HepG2 (cell line): Measurements from ENCODE around the gene ANKRD65. TPM values are rescaled to one million over a fixed set of nuclear protein-coding genes. Genes with fewer than 3 reads are reported as not detected.
A peak's percentile ranks its signal among the peaks of the same experiment; 100 is the strongest.

ENCODE experiments used
- CAMTA2 ChIP-seq: sonication (generic); formaldehyde crosslinking; IDR thresholded peaks from 2 replicates; pipeline ENCODE4 v1.4.0; 2020; ENCODE audit warnings: mild to moderate bottlenecking, missing genetic modification reagents, borderline replicate concordance
- CBX5 ChIP-seq: sonication (generic); formaldehyde crosslinking; IDR thresholded peaks from 2 replicates; pipeline ENCODE4 v1.4.0; 2020; ENCODE audit warnings: missing genetic modification reagents, borderline replicate concordance
- FOXO1 ChIP-seq: sonication (generic); formaldehyde crosslinking; IDR thresholded peaks from 2 replicates; pipeline ENCODE4 v1.4.0; 2020; ENCODE audit warnings: missing genetic modification reagents
- HBP1 ChIP-seq: IDR thresholded peaks from 2 replicates; pipeline ENCODE4 v1.6.1; 2016; ENCODE audit warnings: low read depth, control low read depth
- HNRNPK ChIP-seq: fragments of 200-400 bp; formaldehyde crosslinking; IDR thresholded peaks from 2 replicates; pipeline ENCODE4 v1.6.1; 2018; ENCODE audit warnings: low read length, low read depth, moderate library complexity, mild to moderate bottlenecking; ENCODE audit not compliant: poor library complexity, severe bottlenecking
- KLF16 ChIP-seq, 2 experiments: sonication (generic) in 1 of 2; formaldehyde crosslinking in 1 of 2; IDR thresholded peaks; 2 replicates each; pipeline versions ENCODE4 v1.6.1 to v1.8.0; 2016 to 2023; ENCODE audit warnings: missing genetic modification reagents in 2 of 2, missing compliant biosample characterization in 1 of 2
- MAFK ChIP-seq, 2 experiments: IDR thresholded peaks in 1 of 2; conservative IDR thresholded peaks in 1 of 2; 2 replicates each; pipeline ENCODE4 v1.6.1; 2011; ENCODE audit warnings: improper control_type of control experiment in 2 of 2, low read length in 2 of 2
- NFAT5 ChIP-seq: sonication (generic); formaldehyde crosslinking; IDR thresholded peaks from 2 replicates; pipeline ENCODE4 v1.4.0; 2020; ENCODE audit warnings: missing genetic modification reagents
- NFYC ChIP-seq: IDR thresholded peaks from 2 replicates; pipeline ENCODE4 v1.6.1; 2016; ENCODE audit warnings: missing genetic modification reagents, missing compliant biosample characterization
- NR2F6 ChIP-seq, 2 experiments: IDR thresholded peaks; 2 replicates each; pipeline ENCODE4 v1.6.1; 2016; ENCODE audit warnings: antibody characterized with exemption in 1 of 2, mild to moderate bottlenecking in 1 of 2
- STAT5B ChIP-seq: sonication (generic); formaldehyde crosslinking; IDR thresholded peaks from 2 replicates; pipeline ENCODE4 v1.4.0; 2020; ENCODE audit warnings: missing genetic modification reagents
- TFDP2 ChIP-seq: sonication (generic); formaldehyde crosslinking; IDR thresholded peaks from 2 replicates; pipeline ENCODE4 v1.4.0; 2020; ENCODE audit warnings: missing genetic modification reagents
- ZBTB20 ChIP-seq: sonication (generic); formaldehyde crosslinking; IDR thresholded peaks from 2 replicates; pipeline ENCODE4 v1.8.1; 2023; ENCODE audit warnings: missing genetic modification reagents, low read depth, mild to moderate bottlenecking, borderline replicate concordance
- ZNF510 ChIP-seq: sonication (generic); formaldehyde crosslinking; IDR thresholded peaks from 2 replicates; pipeline ENCODE4 v1.4.0; 2020; ENCODE audit warnings: low read depth, mild to moderate bottlenecking, missing genetic modification reagents
- ZNF615 ChIP-seq: sonication (generic); formaldehyde crosslinking; IDR thresholded peaks from 2 replicates; pipeline ENCODE4 v1.5.0; 2020; ENCODE audit warnings: mild to moderate bottlenecking, missing genetic modification reagents, borderline replicate concordance
- ZNF713 ChIP-seq: sonication (generic); formaldehyde crosslinking; IDR thresholded peaks from 2 replicates; pipeline ENCODE4 v1.4.0; 2020; ENCODE audit warnings: mild to moderate bottlenecking, missing genetic modification reagents
- ZNF782 ChIP-seq: sonication (generic); formaldehyde crosslinking; IDR thresholded peaks from 2 replicates; pipeline ENCODE4 v1.4.0; 2020; ENCODE audit warnings: missing genetic modification reagents, mild to moderate bottlenecking, borderline replicate concordance
- ZNF790 ChIP-seq: sonication (generic); formaldehyde crosslinking; IDR thresholded peaks from 2 replicates; pipeline ENCODE4 v1.8.0; 2022; ENCODE audit warnings: missing genetic modification reagents, mild to moderate bottlenecking, borderline replicate concordance
- polyA plus RNA-seq, 8 experiments: library from polyadenylated mRNA; depleted of rRNA in 3 of 8; stranded (reverse) in 7 of 8; unstranded in 1 of 8; fragments of >200 nt; fragmentation: Illumina TruSeq in 4 of 8; extraction: Trizol in 4 of 8; gene quantifications; 2 replicates each; pipeline versions ENCODE4 v1.2.1 to v1.2.3, GENCODE V29; 2011 to 2016; ENCODE audit warnings: low read depth in 4 of 8, missing spikeins in 1 of 8, mixed read lengths in 1 of 8; ENCODE audit not compliant: insufficient read depth in 1 of 8
- total RNA-seq, 5 experiments: library from RNA; depleted of rRNA; stranded (reverse); fragments of >200 nt; fragmentation: Illumina TruSeq; extraction: Trizol; gene quantifications; 2 replicates each; pipeline ENCODE4 v1.2.3, GENCODE V29; 2016; ENCODE audit warnings: low read depth in 1 of 5

ANKRD65 gene
- total and polyA plus RNA-seq, 2 of the 13 experiments (the other 11 are each of a cell fraction or from before 2014, with no cell fraction given) = 12.1 to 30.1 TPM

- peak; percentile 82; the same call in 1 of the 2 replicates for TF ChIP-seq CBX5 (CRISPR knock-in tag)
- TF ChIP-seq ZNF713 (CRISPR knock-in tag) = peak; percentile 79; the same call in 1 of the 2 replicates
- peak; percentile 82; the same call in 1 of the 2 replicates for TF ChIP-seq STAT5B (CRISPR knock-in tag)
- no peak; the same call in 1 of the 2 replicates for TF ChIP-seq ZBTB20 (CRISPR knock-in tag)
- TF ChIP-seq ZNF782 (CRISPR knock-in tag) = no peak
- no peak for TF ChIP-seq ZNF790 (CRISPR knock-in tag)
- peak; percentile 58; the same call in 1 of the 2 replicates for TF ChIP-seq TFDP2 (CRISPR knock-in tag)
- TF ChIP-seq NR2F6 (IDR thresholded peaks at IDR 0.05) = peak; percentile 99
- peak; percentile 100 for TF ChIP-seq NR2F6 (CRISPR knock-in tag; IDR thresholded peaks at IDR 0.05)
- TF ChIP-seq HBP1 = peak; percentile 46; the same call in 1 of the 2 replicates
- TF ChIP-seq NFYC (CRISPR knock-in tag) = peak; percentile 51; the same call in 1 of the 2 replicates
- TF ChIP-seq KLF16 (CRISPR knock-in tag; IDR thresholded peaks at IDR 0.05) = peak in 1 of 2 experiments; percentile 96; a peak in 2 of 4 replicates
- TF ChIP-seq NFAT5 (CRISPR knock-in tag) = 0 out of 2 replicates have a peak, but pooled peaks have one; percentile 40
- no peak for TF ChIP-seq HNRNPK
- TF ChIP-seq MAFK (conservative IDR thresholded peaks at IDR 0.05 in 1 of 2, IDR thresholded peaks at IDR 0.05 in 1 of 2; ENCODE audit: low read length in 2 of 2) = no peak
- TF ChIP-seq CAMTA2 (CRISPR knock-in tag) = 0 out of 2 replicates have a peak, but pooled peaks have one; percentile 39
- no peak for TF ChIP-seq ZNF615 (CRISPR knock-in tag)
- TF ChIP-seq ZNF510 = peak; percentile 59; the same call in 1 of the 2 replicates
- TF ChIP-seq FOXO1 = peak; percentile 100
These were observed 20.3 kb downstream of the ANKRD65 start (continued) for GRCh38 chr1:1400576-1401456.
